A549 (cell line): Measurements from ENCODE around the gene PLOD2. TPM values are rescaled to one million over a fixed set of nuclear protein-coding genes. Genes with fewer than 3 reads are reported as not detected.

Source experiments
- ATAC-seq, 2 experiments: fragments of 200-7000 bp in 1 of 2; fragments of >200 bp in 1 of 2; cut with Nextera tagmentation in 1 of 2; cut with Tn5 transposase in 1 of 2; 3 replicates each; pipeline versions ENCODE4 v1.8.0 to v1.9.1; 2018 to 2020; ENCODE audit warnings: mild to moderate bottlenecking in 1 of 2, moderate library complexity in 1 of 2
- CTCF ChIA-PET: fragments of 300-600 bp; sonication (Branson Sonifier 250); formaldehyde crosslinking; extraction: SDS; loops from one replicate; lab custom pipeline; 2021; ENCODE audit warnings: antibody characterized with exemption, inconsistent platforms; lab: Yijun Ruan, JAX
- POLR2A ChIA-PET: fragments of 350-600 bp; formaldehyde crosslinking; extraction: SDS; loops from one replicate; lab custom pipeline; 2021; ENCODE audit warnings: antibody characterized with exemption, inconsistent platforms; lab: Yijun Ruan, JAX
- DNase-seq, 2 experiments: peaks; one replicate each; pipeline versions ENCODE4 v3.0.0 to v3.0.0-alpha.2; 2011 to 2016; ENCODE audit warnings: low read depth in 1 of 2, low spot score in 1 of 2
- FAIRE-seq: peaks from 2 replicates; lab custom pipeline; 2011; peaks lifted over from hg19 to GRCh38; lab: Jason Lieb, UNC
- H3K27ac ChIP-seq, 2 experiments: fragments of >200 bp; sonication (Bioruptor Twin); formaldehyde crosslinking; 3 replicates each; pipeline ENCODE4 v1.5.1; 2016 to 2017
- H3K4me1 ChIP-seq: fragments of >200 bp; sonication (Bioruptor Twin); formaldehyde crosslinking; 3 replicates; pipeline ENCODE4 v1.6.1; 2016
- H3K4me2 ChIP-seq: fragments of >200 bp; sonication (Bioruptor Twin); formaldehyde crosslinking; 3 replicates; pipeline ENCODE4 v1.6.1; 2016
- H3K4me3 ChIP-seq: fragments of >200 bp; sonication (Bioruptor Twin); formaldehyde crosslinking; 3 replicates; pipeline ENCODE4 v1.5.1; 2016
- H3K9me3 ChIP-seq: fragments of >200 bp; sonication (Bioruptor Twin); formaldehyde crosslinking; 3 replicates; pipeline ENCODE4 v1.6.1; 2016
- ATOH8 ChIP-seq: fragments of 250-450 bp; sonication (Bioruptor Pico); IDR thresholded peaks from 2 replicates; pipeline ENCODE4 v1.5.0; 2020; ENCODE audit warnings: low read depth, mild to moderate bottlenecking, moderate library complexity
- BHLHE40 ChIP-seq: IDR thresholded peaks from 2 replicates; pipeline ENCODE4 v1.6.1; 2012; ENCODE audit warnings: low read depth, low read length, inconsistent platforms
- CBX2 ChIP-seq: fragments of 200-600 bp; sonication (generic); IDR thresholded peaks from 2 replicates; pipeline ENCODE4 v1.6.1; 2016; ENCODE audit warnings: low read depth, mild to moderate bottlenecking, borderline replicate concordance
- CBX8 ChIP-seq: fragments of 200-600 bp; sonication (generic); IDR thresholded peaks from 2 replicates; pipeline ENCODE4 v1.6.1; 2016
- CEBPB ChIP-seq, 2 experiments: fragments of >200 bp in 1 of 2; sonication (Bioruptor Twin) in 1 of 2; formaldehyde crosslinking in 1 of 2; IDR thresholded peaks; 2 replicates each; pipeline ENCODE4 v1.6.1; 2012 to 2016
- CTCF ChIP-seq: fragments of >200 bp; sonication (Bioruptor Twin); formaldehyde crosslinking; IDR thresholded peaks from 3 replicates; pipeline ENCODE4 v1.5.1; 2016
- ESRRA ChIP-seq: fragments of 150-350 bp; IDR thresholded peaks from 2 replicates; pipeline ENCODE4 v1.6.1; 2014; ENCODE audit warnings: mild to moderate bottlenecking, low read length, borderline replicate concordance
- FOXS1 ChIP-seq: fragments of 250-450 bp; sonication (Bioruptor Pico); IDR thresholded peaks from 2 replicates; pipeline ENCODE4 v1.5.0; 2020; ENCODE audit warnings: mild to moderate bottlenecking, moderate library complexity
- GATA3 ChIP-seq: IDR thresholded peaks from 2 replicates; pipeline ENCODE4 v1.6.1; 2012; ENCODE audit warnings: borderline replicate concordance
- HOXB13 ChIP-seq: fragments of 250-450 bp; sonication (Bioruptor Pico); IDR thresholded peaks from 2 replicates; pipeline ENCODE4 v1.5.0; 2020; ENCODE audit warnings: low read depth, mild to moderate bottlenecking, moderate library complexity
- JUN ChIP-seq, 2 experiments: fragments of >200 bp; sonication (Bioruptor Twin); formaldehyde crosslinking; IDR thresholded peaks; 2 replicates in 1 of 2; 3 replicates in 1 of 2; pipeline ENCODE4 v1.6.1; 2016 to 2017
- MAX ChIP-seq: IDR thresholded peaks from 2 replicates; pipeline ENCODE4 v1.6.1; 2012
- MYC ChIP-seq: IDR thresholded peaks from 2 replicates; pipeline ENCODE4 v1.6.1; 2012; ENCODE audit warnings: mild to moderate bottlenecking, inconsistent platforms, low read length, improper control_type of control experiment, borderline replicate concordance
- NFE2L2 ChIP-seq: fragments of 150-350 bp; conservative IDR thresholded peaks from 2 replicates; pipeline ENCODE4 v1.6.1; 2014; ENCODE audit warnings: low read length
- NR3C1 ChIP-seq: fragments of >200 bp; sonication (Bioruptor Twin); formaldehyde crosslinking; IDR thresholded peaks from 3 replicates; pipeline ENCODE4 v1.6.1; 2017
- PBX3 ChIP-seq: IDR thresholded peaks from 2 replicates; pipeline ENCODE4 v1.6.1; 2012
- PHF8 ChIP-seq: fragments of 200-600 bp; sonication (generic); IDR thresholded peaks from 2 replicates; pipeline ENCODE4 v1.6.1; 2016; ENCODE audit warnings: low read depth, mild to moderate bottlenecking, antibody characterized with exemption, moderate library complexity, borderline replicate concordance
- RAD21 ChIP-seq, 2 experiments: fragments of >200 bp in 1 of 2; sonication (Bioruptor Twin) in 1 of 2; formaldehyde crosslinking in 1 of 2; IDR thresholded peaks in 1 of 2; conservative IDR thresholded peaks in 1 of 2; 2 replicates in 1 of 2; 3 replicates in 1 of 2; pipeline ENCODE4 v1.6.1; 2012 to 2018; ENCODE audit warnings: inconsistent platforms in 1 of 2
- RARB ChIP-seq: fragments of 250-450 bp; sonication (Bioruptor Pico); IDR thresholded peaks from 2 replicates; pipeline ENCODE4 v1.8.0; 2021; ENCODE audit warnings: mild to moderate bottlenecking, moderate library complexity
- RFX5 ChIP-seq: fragments of 450-650 bp; IDR thresholded peaks from 2 replicates; pipeline ENCODE4 v1.7.1; 2014; ENCODE audit warnings: antibody characterized with exemption, mild to moderate bottlenecking, moderate library complexity
- SMC3 ChIP-seq: fragments of >200 bp; sonication (Bioruptor Twin); formaldehyde crosslinking; IDR thresholded peaks from 3 replicates; pipeline ENCODE4 v1.6.1; 2018; ENCODE audit warnings: inconsistent platforms
- ZNF302 ChIP-seq: fragments of 250-450 bp; sonication (Bioruptor Pico); IDR thresholded peaks from 2 replicates; pipeline ENCODE4 v1.9.0; 2021; ENCODE audit warnings: inconsistent platforms, mild to moderate bottlenecking, moderate library complexity
- ZSCAN20 ChIP-seq: fragments of 250-450 bp; sonication (Bioruptor Pico); IDR thresholded peaks from 2 replicates; pipeline ENCODE4 v1.8.0; 2022; ENCODE audit warnings: mild to moderate bottlenecking, moderate library complexity
- WGBS: methylation state at CpG from one replicate; pipeline ENCODE4 v1.1.6; 2017; ENCODE audit errors: missing lambda C conversion rate; 5-methylcytosine and 5-hydroxymethylcytosine counted together
- polyA plus RNA-seq, 4 experiments: library from polyadenylated mRNA; depleted of rRNA in 3 of 4; stranded (reverse); fragments of >200 nt; fragmentation: RNase III in 1 of 4; extraction: RNeasy Plus Mini Kit Qiagen cat#74134 plus additional on column Dnase treatment in 1 of 4; gene quantifications; 2 replicates in 3 of 4; 3 replicates in 1 of 4; pipeline ENCODE4 v1.2.3, GENCODE V29; 2011 to 2017

PLOD2 gene
- polyA plus RNA-seq, 2 of the 4 experiments (the other 2 are of a cell fraction) = 159 to 174 TPM

DNA sequence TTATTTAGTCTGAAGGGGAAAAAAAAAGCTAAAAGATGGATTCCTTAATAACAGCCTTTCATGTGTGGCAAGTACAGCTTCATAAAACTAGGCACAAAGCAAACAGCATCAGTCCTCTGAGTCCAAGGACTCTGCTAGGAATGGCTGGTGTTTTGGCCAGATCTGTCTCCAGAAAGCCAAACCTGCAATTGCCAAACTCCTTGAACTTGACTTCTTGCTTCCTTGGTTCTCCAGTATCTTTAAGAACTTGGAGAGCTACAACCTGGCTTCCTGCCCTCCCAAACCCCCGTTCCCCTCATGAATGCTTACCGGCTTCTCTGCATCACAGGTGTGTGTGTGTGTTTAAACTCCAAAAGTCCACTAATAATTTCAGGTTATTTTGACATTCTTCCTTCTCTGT is 1.6 kb upstream of the PLOD2 start:
- TF ChIP-seq RARB (no peak), RFX5 (no peak), CEBPB (IDR thresholded peaks at IDR 0.05) (no peak), CTCF (no peak), JUN (IDR thresholded peaks at IDR 0.05) (no peak), NR3C1 (no peak), ESRRA (no peak), NFE2L2 (no peak), FOXS1 (CRISPR knock-in tag) (no peak), BHLHE40 (no peak), ZSCAN20 (no peak), CBX8 (no peak), MYC (no peak), RAD21 (conservative IDR thresholded peaks at IDR 0.05 in 1 of 2, IDR thresholded peaks at IDR 0.05 in 1 of 2) (no peak)
- TF ChIP-seq, all 56 proteins: peak for 0
- H3K27ac ChIP-seq = peak overlapping the region; percentile 87 to 97
- peak overlapping the region; percentile 90 for H3K4me3 ChIP-seq
- CTCF ChIA-PET = interaction anchor here (0.6 to 4.5 kb wide), 9 partner anchors 11 to 164 kb away, joined by 3 to 34 read pairs (median 4); no protein-coding TSS in a partner anchor
- H3K4me2 ChIP-seq = peak overlapping the region; percentile 97
- ATAC-seq = no peak
- H3K4me1 ChIP-seq = peaks cover 60% of the 10 kb centered on the region
- 19% methylated on average over 2 of the region's 2 CpGs for WGBS
- peak in 1 of 2 experiments; percentile 43 for DNase-seq
- H3K9me3 ChIP-seq = no peaks in the 10 kb centered on the region
- FAIRE-seq = no peak
- POLR2A ChIA-PET = interaction anchor here (0.6 to 2.1 kb wide), 5 partner anchors 13 to 381 kb away, joined by 3 to 11 read pairs (median 3); no protein-coding TSS in a partner anchor

- peak in 1 of 2 experiments; percentile 46 for DNase-seq
- FAIRE-seq = no peak
- no peak for ATAC-seq
- Histone ChIP-seq H3K27ac (peak overlapping the region; percentile 87 to 97), H3K9me3 (no peaks in the 10 kb centered on the region), H3K4me1 (peaks cover 60% of the 10 kb centered on the region), H3K4me2 (peak overlapping the region; percentile 97), H3K4me3 (peak overlapping the region; percentile 90)
- TF ChIP-seq MAX = 0 out of 2 replicates have a peak, but pooled peaks have one; percentile 11
- TF ChIP-seq MYC = no peak
- ChIA-PET POLR2A (interaction anchor here (0.6 to 2.5 kb wide), 20 partner anchors 12 to 383 kb away, joined by 3 to 18 read pairs (median 5); partner anchors contain the start of gene PLSCR1), CTCF (interaction anchor here (1.2 to 4.5 kb wide), 10 partner anchors 11 to 165 kb away, joined by 3 to 34 read pairs (median 6); no protein-coding TSS in a partner anchor)
- 6% methylated on average over 15 of the region's 15 CpGs for WGBS
These were observed 649 bp upstream of the PLOD2 start for GRCh38 chr3:146161663-146162002.

GRCh38 chr3:146160321-146160963 is 542 bp downstream of the PLOD2 start:
- Histone ChIP-seq H3K4me1 (peaks cover 64% of the 10 kb centered on the region), H3K4me3 (peak overlapping the region; percentile 90), H3K27ac (peak overlapping the region; percentile 87 to 97), H3K4me2 (peak overlapping the region; percentile 97), H3K9me3 (no peaks in the 10 kb centered on the region)
- TF ChIP-seq SMC3 = peak; percentile 63
- TF ChIP-seq ATOH8 (CRISPR knock-in tag) = no peak
- TF ChIP-seq BHLHE40 = no peak
- no peak for TF ChIP-seq CBX2
- no peak for TF ChIP-seq PBX3
- no peak for TF ChIP-seq JUN (IDR thresholded peaks at IDR 0.05)
- no peak for TF ChIP-seq ZNF302 (CRISPR knock-in tag)
- peak; percentile 44; the same call in 2 of the 3 replicates for TF ChIP-seq CTCF
- no peak for TF ChIP-seq PHF8
- no peak for TF ChIP-seq HOXB13 (CRISPR knock-in tag)
- TF ChIP-seq RAD21 (conservative IDR thresholded peaks at IDR 0.05 in 1 of 2, IDR thresholded peaks at IDR 0.05 in 1 of 2) = peak; percentile 42 to 50; a peak in 3 of 5 replicates
- no peak for TF ChIP-seq GATA3
- no peak for TF ChIP-seq RFX5
- peak; percentile 65 to 85 for DNase-seq
- FAIRE-seq = peak; percentile 59
- peak; percentile 59 to 60 for ATAC-seq
- 0% methylated on average over 21 of the region's 35 CpGs for WGBS
- ChIA-PET POLR2A (interaction anchor here (0.6 to 2.5 kb wide), 25 partner anchors 15 to 384 kb away, joined by 3 to 23 read pairs (median 5); partner anchors contain the start of gene PLSCR1), CTCF (interaction anchor here (0.7 to 4.5 kb wide), 20 partner anchors 10 to 417 kb away, joined by 3 to 34 read pairs (median 4); no protein-coding TSS in a partner anchor)
